Sigmoid colon (tissue), 7 donors: ENCODE results near the gene BICC1. TPM values are rescaled to one million over a fixed set of nuclear protein-coding genes. Genes with fewer than 3 reads are reported as not detected.

Experiments
- DNase-seq: peaks from one replicate; pipeline ENCODE4 v3.0.0-alpha.2; 2019
- H3K27ac ChIP-seq, 4 donors: fragments of 200-600 bp; sonication (generic); one replicate each; pipeline ENCODE4 v1.5.1; 2016 to 2019; ENCODE audit warnings: mild to moderate bottlenecking in 1 of 4
- H3K27me3 ChIP-seq, 3 donors: fragments of 200-600 bp; sonication (generic); one replicate each; pipeline ENCODE4 v1.5.1; 2019; ENCODE audit warnings: mild to moderate bottlenecking in 1 of 3
- H3K36me3 ChIP-seq, 4 donors: fragments of 200-600 bp; sonication (generic); one replicate each; pipeline ENCODE4 v1.5.1; 2016 to 2019
- H3K4me1 ChIP-seq, 4 donors: fragments of 200-600 bp; sonication (generic); one replicate each; pipeline ENCODE4 v1.5.1; 2017 to 2019
- H3K4me3 ChIP-seq, 4 donors: fragments of 200-600 bp; sonication (generic); one replicate each; pipeline ENCODE4 v1.5.1; 2017 to 2019; ENCODE audit warnings: mild to moderate bottlenecking in 2 of 4, moderate library complexity in 1 of 4
- H3K9me3 ChIP-seq, 4 donors: fragments of 200-600 bp in 3 of 4; sonication (generic) in 3 of 4; one replicate each; pipeline versions ENCODE4 v1.5.1 to v1.6.1; 2013 to 2019
- EP300 ChIP-seq, 4 donors: sonication (generic); formaldehyde crosslinking; IDR thresholded peaks; one replicate each; pipeline ENCODE4 v1.6.1; 2017; ENCODE audit warnings: antibody characterized with exemption in 4 of 4
- POLR2A ChIP-seq, 2 donors: fragments of 450-650 bp; IDR thresholded peaks; one replicate each; pipeline ENCODE4 v1.6.1; 2016; ENCODE audit warnings: antibody characterized with exemption in 2 of 2, mild to moderate bottlenecking in 2 of 2, moderate library complexity in 2 of 2
- POLR2AphosphoS5 ChIP-seq, 4 donors: sonication (generic); formaldehyde crosslinking; IDR thresholded peaks; one replicate each; pipeline ENCODE4 v1.6.1; 2017; ENCODE audit warnings: antibody characterized with exemption in 4 of 4
- WGBS, 2 donors: extraction: QIAGEN DNeasy Blood & Tissue Kit; methylation state at CpG; one replicate each; pipeline ENCODE4 v1.1.7; 2013; 5-methylcytosine and 5-hydroxymethylcytosine counted together
- intact Hi-C: fragments of 100-400 bp; cut with DNase I; formaldehyde crosslinking; loops from one replicate; pipeline ENCODE4 v1.15.1; 2023
- polyA plus RNA-seq, 3 donors: library from polyadenylated mRNA; stranded (reverse); fragments of 200-250 nt; gene quantifications; one replicate each; pipeline ENCODE4 v1.2.3, GENCODE V29; 2013
- total RNA-seq, 4 donors: library from RNA; depleted of rRNA; stranded (reverse); fragments of >200 nt; gene quantifications; one replicate each; pipeline ENCODE4 v1.1.0, GENCODE V29; 2016
- TF ChIP-seq, protein P1 (sequence below), 4 experiments: fragments of 450-650 bp in 3 of 4; fragments of 200-600 bp in 1 of 4; IDR thresholded peaks; one replicate each; pipeline ENCODE4 v1.5.1; 2016 to 2019; ENCODE audit warnings: antibody characterized with exemption in 4 of 4, mild to moderate bottlenecking in 3 of 4, moderate library complexity in 2 of 4
- donor health status: healthy with polysubstance abuse.
- donor health status: Bipolar disorder and iron deficiency.
- donor health status: healthy.

The BICC1 gene
- total and polyA plus RNA-seq, 7 donors, result 0.46 to 17.3 (median 7.9) TPM

DNA sequence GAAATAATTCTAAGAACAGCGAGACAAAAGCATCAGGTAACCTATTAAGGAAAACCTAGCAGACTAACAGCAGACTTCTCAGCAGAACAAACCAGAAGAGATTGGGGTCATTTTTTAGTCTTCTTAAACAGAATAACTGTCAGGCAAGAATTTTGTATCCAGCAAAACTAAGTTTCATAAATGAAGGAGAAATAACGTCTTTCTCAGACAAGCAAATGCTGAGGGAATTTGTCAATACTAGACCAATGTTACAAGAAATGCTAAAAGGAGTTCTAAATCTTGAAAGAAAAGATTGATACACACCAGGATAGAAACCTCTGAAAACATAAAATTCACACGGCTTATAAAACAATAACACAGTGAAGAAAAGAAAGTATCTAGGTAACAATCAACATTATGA, 22.6 kb downstream of the BICC1 start:
- 88 to 95% methylated on average over 3 of the region's 3 CpGs for WGBS, 2 donors
- intact Hi-C loops, result no loop called here
- no peak overlapping the region for H3K4me3 ChIP-seq
- no peaks in the 10 kb centered on the region for H3K36me3 ChIP-seq
- H3K27ac ChIP-seq, result no peak overlapping the region
- H3K9me3 ChIP-seq, result no peaks in the 10 kb centered on the region
- TF ChIP-seq EP300 (IDR thresholded peaks at IDR 0.05), result no peak
- no peak for TF ChIP-seq POLR2A (IDR thresholded peaks at IDR 0.05)
- TF ChIP-seq, protein P1, sequence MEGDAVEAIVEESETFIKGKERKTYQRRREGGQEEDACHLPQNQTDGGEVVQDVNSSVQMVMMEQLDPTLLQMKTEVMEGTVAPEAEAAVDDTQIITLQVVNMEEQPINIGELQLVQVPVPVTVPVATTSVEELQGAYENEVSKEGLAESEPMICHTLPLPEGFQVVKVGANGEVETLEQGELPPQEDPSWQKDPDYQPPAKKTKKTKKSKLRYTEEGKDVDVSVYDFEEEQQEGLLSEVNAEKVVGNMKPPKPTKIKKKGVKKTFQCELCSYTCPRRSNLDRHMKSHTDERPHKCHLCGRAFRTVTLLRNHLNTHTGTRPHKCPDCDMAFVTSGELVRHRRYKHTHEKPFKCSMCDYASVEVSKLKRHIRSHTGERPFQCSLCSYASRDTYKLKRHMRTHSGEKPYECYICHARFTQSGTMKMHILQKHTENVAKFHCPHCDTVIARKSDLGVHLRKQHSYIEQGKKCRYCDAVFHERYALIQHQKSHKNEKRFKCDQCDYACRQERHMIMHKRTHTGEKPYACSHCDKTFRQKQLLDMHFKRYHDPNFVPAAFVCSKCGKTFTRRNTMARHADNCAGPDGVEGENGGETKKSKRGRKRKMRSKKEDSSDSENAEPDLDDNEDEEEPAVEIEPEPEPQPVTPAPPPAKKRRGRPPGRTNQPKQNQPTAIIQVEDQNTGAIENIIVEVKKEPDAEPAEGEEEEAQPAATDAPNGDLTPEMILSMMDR (IDR thresholded peaks at IDR 0.05), result no peak
- TF ChIP-seq POLR2AphosphoS5 (IDR thresholded peaks at IDR 0.05), result no peak
- no peaks in the 10 kb centered on the region for H3K4me1 ChIP-seq
- no peak for DNase-seq
- H3K27me3 ChIP-seq, result no peaks in the 10 kb centered on the region

DNA sequence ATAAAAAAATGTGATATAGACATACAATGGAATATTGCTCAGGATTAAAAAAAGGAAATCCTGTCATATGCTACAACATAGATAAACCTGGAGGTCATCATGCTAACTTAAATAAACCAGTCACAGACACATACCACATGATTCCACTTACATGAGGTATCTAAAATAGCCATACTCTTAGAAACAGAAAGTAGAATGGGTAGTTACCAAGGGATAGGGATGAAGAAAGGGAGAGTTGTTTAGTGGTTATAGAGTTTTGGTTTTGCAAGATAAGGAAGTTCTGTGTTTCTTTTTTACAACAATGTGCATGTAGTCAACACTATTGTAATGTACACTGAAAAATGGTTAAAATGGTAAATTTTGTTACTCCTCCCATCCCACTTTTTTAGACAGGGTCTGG, 30.5 kb downstream of the BICC1 start:
- Histone ChIP-seq H3K36me3 (no peaks in the 10 kb centered on the region), H3K4me3 (no peak overlapping the region), H3K27me3 (no peaks in the 10 kb centered on the region), H3K4me1 (no peaks in the 10 kb centered on the region), H3K9me3 (no peaks in the 10 kb centered on the region), H3K27ac (no peak overlapping the region)
- DNase-seq, result no peak
- TF ChIP-seq EP300 (IDR thresholded peaks at IDR 0.05) (no peak), POLR2A (IDR thresholded peaks at IDR 0.05) (no peak), POLR2AphosphoS5 (IDR thresholded peaks at IDR 0.05) (no peak)
- TF ChIP-seq, protein P1 (IDR thresholded peaks at IDR 0.05), result no peak
- intact Hi-C loops, result no loop called here

DNA sequence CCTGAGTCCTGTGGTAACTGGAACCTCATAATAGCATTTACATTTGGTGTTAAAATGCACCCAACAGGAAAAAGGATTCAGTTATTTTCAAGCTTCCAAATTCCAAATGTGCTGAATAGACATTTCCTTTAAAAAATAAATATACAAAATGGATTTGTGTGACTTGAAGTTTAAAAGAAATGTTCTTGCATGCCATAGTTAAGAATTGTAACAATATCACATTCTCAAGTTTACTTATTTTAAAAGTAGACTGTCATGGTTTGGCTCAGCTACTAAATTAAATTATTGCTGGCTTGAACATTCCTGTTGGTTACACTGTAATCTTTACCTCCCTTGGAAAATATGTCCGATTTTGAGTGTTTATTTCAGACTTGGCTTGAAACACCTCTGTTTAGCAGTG, 31.5 kb downstream of the BICC1 start:
- no peaks in the 10 kb centered on the region for H3K9me3 ChIP-seq
- no peaks in the 10 kb centered on the region for H3K27me3 ChIP-seq
- intact Hi-C loops, result no loop called here
- no peaks in the 10 kb centered on the region for H3K4me1 ChIP-seq
- 66 to 69% methylated on average over 1 of the region's 1 CpG for WGBS, 2 donors
- no peak for DNase-seq
- no peak overlapping the region for H3K27ac ChIP-seq
- no peak for TF ChIP-seq POLR2AphosphoS5 (IDR thresholded peaks at IDR 0.05)
- TF ChIP-seq EP300 (IDR thresholded peaks at IDR 0.05), result no peak
- TF ChIP-seq POLR2A (IDR thresholded peaks at IDR 0.05), result no peak
- TF ChIP-seq, protein P1 (IDR thresholded peaks at IDR 0.05), result no peak
- no peak overlapping the region for H3K4me3 ChIP-seq
- no peaks in the 10 kb centered on the region for H3K36me3 ChIP-seq

DNA sequence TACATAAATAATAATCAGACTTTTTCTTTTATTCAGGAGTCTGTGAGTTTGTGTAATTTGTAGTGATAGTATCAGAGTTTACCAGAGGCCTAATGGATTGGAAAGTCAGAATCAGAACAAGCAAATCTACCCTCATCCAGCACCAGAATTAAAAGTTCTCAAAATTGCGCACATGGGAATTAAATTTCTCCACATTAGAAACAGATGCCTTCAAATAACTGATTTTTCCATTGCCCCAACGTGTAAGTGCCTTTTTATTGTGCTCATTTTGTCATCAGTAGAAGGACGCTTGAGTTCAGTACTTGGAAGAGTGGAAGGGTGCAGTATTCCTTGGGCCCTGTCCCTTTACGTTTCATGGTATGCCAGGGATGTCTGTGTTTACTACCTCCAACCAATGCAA, 32.8 kb downstream of the BICC1 start:
- intact Hi-C loops, result no loop called here
- WGBS, 2 donors, result 82 to 84% methylated on average over 4 of the region's 4 CpGs
- TF ChIP-seq, protein P1 (IDR thresholded peaks at IDR 0.05), result no peak
- TF ChIP-seq POLR2A (IDR thresholded peaks at IDR 0.05) (no peak), EP300 (IDR thresholded peaks at IDR 0.05) (no peak), POLR2AphosphoS5 (IDR thresholded peaks at IDR 0.05) (no peak)
- DNase-seq, result no peak
- H3K27me3 ChIP-seq, result no peaks in the 10 kb centered on the region
- no peaks in the 10 kb centered on the region for H3K9me3 ChIP-seq
- no peaks in the 10 kb centered on the region for H3K4me1 ChIP-seq
- no peak overlapping the region for H3K27ac ChIP-seq
- H3K4me3 ChIP-seq, result no peak overlapping the region
- H3K36me3 ChIP-seq, result no peaks in the 10 kb centered on the region

DNA sequence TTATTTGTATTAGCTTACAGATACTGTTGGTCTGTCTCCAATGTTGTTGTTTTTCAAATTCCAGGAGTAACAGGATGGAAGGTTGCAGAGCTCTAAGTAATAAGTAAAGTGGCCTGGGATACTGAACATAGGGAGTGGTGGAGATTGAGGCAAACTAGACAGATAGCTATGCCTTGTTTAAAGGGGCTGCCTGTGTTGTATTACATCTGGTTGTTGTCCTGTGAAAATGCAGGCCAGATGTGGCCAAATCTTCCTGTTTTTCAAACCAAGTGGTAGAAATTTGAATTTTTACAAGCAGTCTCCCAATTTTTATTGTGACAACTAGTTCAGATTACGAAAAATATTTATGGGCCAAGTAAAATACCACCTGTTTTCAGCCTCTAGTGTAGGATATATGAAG, 33.5 kb downstream of the BICC1 start:
- Histone ChIP-seq H3K4me1 (no peaks in the 10 kb centered on the region), H3K9me3 (no peaks in the 10 kb centered on the region), H3K27ac (no peak overlapping the region), H3K27me3 (no peaks in the 10 kb centered on the region), H3K36me3 (no peaks in the 10 kb centered on the region), H3K4me3 (no peak overlapping the region)
- 82 to 90% methylated on average over 1 of the region's 1 CpG for WGBS, 2 donors
- no peak for DNase-seq
- intact Hi-C loops, result no loop called here
- TF ChIP-seq POLR2AphosphoS5 (IDR thresholded peaks at IDR 0.05), result no peak
- TF ChIP-seq, protein P1 (IDR thresholded peaks at IDR 0.05), result no peak
- TF ChIP-seq POLR2A (IDR thresholded peaks at IDR 0.05), result no peak
- no peak for TF ChIP-seq EP300 (IDR thresholded peaks at IDR 0.05)
